Measurements from ENCODE around the gene RBFOX2. TPM values are rescaled to one million over a fixed set of nuclear protein-coding genes. Genes with fewer than 3 reads are reported as not detected.

RBFOX2 gene
- total RNA-seq, 1 donor from 2014 or later: 70.0 TPM

- intact Hi-C loops (cut with DNase I): no loop called here
- TF ChIP-seq CTCF (IDR thresholded peaks at IDR 0.05) (no peak), POLR2AphosphoS5 (IDR thresholded peaks at IDR 0.05; ENCODE audit: insufficient read depth in 1 of 2, low read depth in 1 of 2) (no peak), POLR2A (IDR thresholded peaks at IDR 0.05) (no peak)
- H3K4me1 ChIP-seq: peaks cover 7% of the 10 kb centered on the region
- H3K9me3 ChIP-seq: no peaks in the 10 kb centered on the region
- H3K4me3 ChIP-seq: no peak overlapping the region
- H3K27ac ChIP-seq: no peak overlapping the region
- no peaks in the 10 kb centered on the region for H3K27me3 ChIP-seq
- DNase-seq (ENCODE audit: extremely low spot score in 2 of 2): no peak
- no peaks in the 10 kb centered on the region for H3K36me3 ChIP-seq
These were observed 294.2 kb downstream of the RBFOX2 start for GRCh38 chr22:35734517-35734827.

GRCh38 chr22:35733791-35734516 is 294.7 kb downstream of the RBFOX2 start:
- H3K4me3 ChIP-seq: no peak overlapping the region
- H3K9me3 ChIP-seq: no peaks in the 10 kb centered on the region
- no peaks in the 10 kb centered on the region for H3K36me3 ChIP-seq
- DNase-seq (ENCODE audit: extremely low spot score in 2 of 2): peak in 1 of 2 donors; percentile 67
- H3K27ac ChIP-seq: no peak overlapping the region
- no peaks in the 10 kb centered on the region for H3K27me3 ChIP-seq
- intact Hi-C loops (cut with DNase I): no loop called here
- H3K4me1 ChIP-seq: peaks cover 7% of the 10 kb centered on the region
- no peak for TF ChIP-seq POLR2A (IDR thresholded peaks at IDR 0.05)
- TF ChIP-seq POLR2AphosphoS5 (IDR thresholded peaks at IDR 0.05; ENCODE audit: insufficient read depth in 1 of 2, low read depth in 1 of 2): no peak
- no peak for TF ChIP-seq CTCF (IDR thresholded peaks at IDR 0.05)

GRCh38 chr22:35733036-35733435 is 295.6 kb downstream of the RBFOX2 start:
- H3K27me3 ChIP-seq: no peaks in the 10 kb centered on the region
- intact Hi-C loops (cut with DNase I): no loop called here
- TF ChIP-seq POLR2AphosphoS5 (IDR thresholded peaks at IDR 0.05; ENCODE audit: insufficient read depth in 1 of 2, low read depth in 1 of 2) (no peak), POLR2A (IDR thresholded peaks at IDR 0.05) (no peak), CTCF (IDR thresholded peaks at IDR 0.05) (no peak)
- peaks cover 7% of the 10 kb centered on the region for H3K4me1 ChIP-seq
- H3K9me3 ChIP-seq: no peaks in the 10 kb centered on the region
- no peaks in the 10 kb centered on the region for H3K36me3 ChIP-seq
- peak in 1 of 2 donors; percentile 60 for DNase-seq (ENCODE audit: extremely low spot score in 2 of 2)
- no peak overlapping the region for H3K27ac ChIP-seq
- no peak overlapping the region for H3K4me3 ChIP-seq

- Histone ChIP-seq H3K27me3 (no peaks in the 10 kb centered on the region), H3K27ac (no peak overlapping the region), H3K36me3 (no peaks in the 10 kb centered on the region), H3K4me1 (peaks cover 7% of the 10 kb centered on the region), H3K4me3 (no peak overlapping the region), H3K9me3 (no peaks in the 10 kb centered on the region)
- peak in 1 of 2 donors; percentile 65 for DNase-seq (ENCODE audit: extremely low spot score in 2 of 2)
- TF ChIP-seq POLR2AphosphoS5 (IDR thresholded peaks at IDR 0.05; ENCODE audit: insufficient read depth in 1 of 2, low read depth in 1 of 2) (no peak), POLR2A (IDR thresholded peaks at IDR 0.05) (no peak), CTCF (IDR thresholded peaks at IDR 0.05) (no peak)
- intact Hi-C loops (cut with DNase I): no loop called here
These were observed 296.5 kb downstream of the RBFOX2 start for GRCh38 chr22:35732116-35732515.

GRCh38 chr22:35731321-35731720 is 297.3 kb downstream of the RBFOX2 start:
- H3K27me3 ChIP-seq: no peaks in the 10 kb centered on the region
- no peaks in the 10 kb centered on the region for H3K9me3 ChIP-seq
- intact Hi-C loops (cut with DNase I): no loop called here
- peak in 1 of 2 donors; percentile 49 for DNase-seq (ENCODE audit: extremely low spot score in 2 of 2)
- H3K36me3 ChIP-seq: no peaks in the 10 kb centered on the region
- no peak overlapping the region for H3K4me3 ChIP-seq
- H3K27ac ChIP-seq: no peak overlapping the region
- TF ChIP-seq CTCF (IDR thresholded peaks at IDR 0.05) (no peak), POLR2AphosphoS5 (IDR thresholded peaks at IDR 0.05; ENCODE audit: insufficient read depth in 1 of 2, low read depth in 1 of 2) (no peak), POLR2A (IDR thresholded peaks at IDR 0.05) (no peak)
- peaks cover 7% of the 10 kb centered on the region for H3K4me1 ChIP-seq
